ENCODE measurements around the gene RAP1B.

RAP1B gene

GRCh38 chr12:68686262-68686594 lies 75.5 kb downstream of the RAP1B start:
- TF ChIP-seq TOX (CRISPR knock-in tag; IDR thresholded peaks at IDR 0.05; ENCODE audit: borderline replicate concordance) (no peak), GLIS3 (CRISPR knock-in tag; IDR thresholded peaks at IDR 0.05) (no peak), ZNF8 (CRISPR knock-in tag; IDR thresholded peaks at IDR 0.05) (no peak), CSDC2 (CRISPR knock-in tag; IDR thresholded peaks at IDR 0.05) (no peak), RARB (CRISPR knock-in tag; IDR thresholded peaks at IDR 0.05) (no peak), ZFP30 (CRISPR knock-in tag; IDR thresholded peaks at IDR 0.05) (no peak), ZNF70 (CRISPR knock-in tag; IDR thresholded peaks at IDR 0.05) (no peak), OSR1 (CRISPR knock-in tag; IDR thresholded peaks at IDR 0.05) (no peak), ZC3H10 (CRISPR knock-in tag; IDR thresholded peaks at IDR 0.05) (no peak), CREB5 (CRISPR knock-in tag; IDR thresholded peaks at IDR 0.05; ENCODE audit: low read depth) (no peak)
- no peak for ATAC-seq

- TF ChIP-seq POU6F1 (CRISPR knock-in tag; IDR thresholded peaks at IDR 0.05; ENCODE audit: borderline replicate concordance, low read depth) (0 out of 2 replicates have a peak, but pooled peaks have one; percentile 15), RARB (CRISPR knock-in tag; IDR thresholded peaks at IDR 0.05) (no peak), TSHZ2 (CRISPR knock-in tag; IDR thresholded peaks at IDR 0.05) (peak; percentile 22; the same call in 1 of the 2 replicates), TOX (CRISPR knock-in tag; IDR thresholded peaks at IDR 0.05; ENCODE audit: borderline replicate concordance) (no peak), ISL1 (CRISPR knock-in tag; IDR thresholded peaks at IDR 0.05) (0 out of 2 replicates have a peak, but pooled peaks have one; percentile 25), ZC3H10 (CRISPR knock-in tag; IDR thresholded peaks at IDR 0.05) (no peak), ZFP3 (CRISPR knock-in tag; IDR thresholded peaks at IDR 0.05) (no peak), OSR1 (CRISPR knock-in tag; IDR thresholded peaks at IDR 0.05) (no peak), SNAI2 (CRISPR knock-in tag; IDR thresholded peaks at IDR 0.05) (no peak), TCF4 (CRISPR knock-in tag; IDR thresholded peaks at IDR 0.05; ENCODE audit: borderline replicate concordance) (peak; percentile 26; the same call in 1 of the 2 replicates)
- peak; percentile 96 for ATAC-seq
These were observed 76.2 kb downstream of the RAP1B start, which contains the start of gene NUP107 for GRCh38 chr12:68686595-68687521. NUP107 (plus strand) TSS chr12:68686978; CDS start chr12:68687066, 88 bp downstream.

GRCh38 chr12:68695454-68695853 lies 84.8 kb downstream of the RAP1B start:
- no peak for TF ChIP-seq PATZ1 (CRISPR knock-in tag; IDR thresholded peaks at IDR 0.05; ENCODE audit: borderline replicate concordance)
- TF ChIP-seq OSR1 (CRISPR knock-in tag; IDR thresholded peaks at IDR 0.05): no peak
- no peak for TF ChIP-seq SNAI2 (CRISPR knock-in tag; IDR thresholded peaks at IDR 0.05)
- TF ChIP-seq ZNF70 (CRISPR knock-in tag; IDR thresholded peaks at IDR 0.05): no peak
- TF ChIP-seq ZC3H10 (CRISPR knock-in tag; IDR thresholded peaks at IDR 0.05): no peak
- TF ChIP-seq BACH2 (CRISPR knock-in tag; IDR thresholded peaks at IDR 0.05; ENCODE audit: borderline replicate concordance): no peak
- no peak for TF ChIP-seq RARB (CRISPR knock-in tag; IDR thresholded peaks at IDR 0.05)
- no peak for TF ChIP-seq TSHZ2 (CRISPR knock-in tag; IDR thresholded peaks at IDR 0.05)
- TF ChIP-seq ZFP3 (CRISPR knock-in tag; IDR thresholded peaks at IDR 0.05): no peak
- no peak for TF ChIP-seq PPARA (CRISPR knock-in tag; IDR thresholded peaks at IDR 0.05; ENCODE audit: borderline replicate concordance)
- TF ChIP-seq ZFP30 (CRISPR knock-in tag; IDR thresholded peaks at IDR 0.05): no peak
- TF ChIP-seq ARNTL (CRISPR knock-in tag; IDR thresholded peaks at IDR 0.05; ENCODE audit: borderline replicate concordance, low read depth): no peak
- no peak for TF ChIP-seq POU6F1 (CRISPR knock-in tag; IDR thresholded peaks at IDR 0.05; ENCODE audit: borderline replicate concordance, low read depth)
- TF ChIP-seq TCF4 (CRISPR knock-in tag; IDR thresholded peaks at IDR 0.05; ENCODE audit: borderline replicate concordance): no peak
- TF ChIP-seq TOX (CRISPR knock-in tag; IDR thresholded peaks at IDR 0.05; ENCODE audit: borderline replicate concordance): no peak
- no peak for ATAC-seq

Measured in SK-N-SH treated with all-trans-retinoic acid at 6 μM for 48 hours (cell line).